Stimulated activated CD8-positive, alpha-beta memory T cell treated with anti-CD3 and anti-CD28 coated beads, Interleukin-12 subunit alpha, Interleukin-12 subunit beta, amount 100 ng/mL, for 4 hours (primary cell): ENCODE results near the gene DBF4B.

ENCODE experiments used
- DNase-seq: peaks from one replicate; pipeline ENCODE4 v3.0.0-alpha.2; 2020; ENCODE audit warnings: low read depth

Gene DBF4B

GRCh38 chr17:44777394-44778348 is 69.2 kb downstream of the DBF4B start:
- no peak for DNase-seq

- DNase-seq = no peak
Measured at GRCh38 chr17:44778656-44779210, 70.3 kb downstream of the DBF4B start.

- peak; percentile 66 for DNase-seq
Measured at GRCh38 chr17:44779211-44780025, 71.0 kb downstream of the DBF4B start.

- DNase-seq = no peak
Measured at GRCh38 chr17:44780161-44780560, 71.7 kb downstream of the DBF4B start.

GRCh38 chr17:44780845-44781480 is 72.5 kb downstream of the DBF4B start:
- DNase-seq = no peak

GRCh38 chr17:44781551-44782325 is 73.3 kb downstream of the DBF4B start:
- no peak for DNase-seq

GRCh38 chr17:44782326-44782850 is 73.9 kb downstream of the DBF4B start:
- DNase-seq = no peak

- no peak for DNase-seq
Measured at GRCh38 chr17:44785921-44786320, 77.5 kb downstream of the DBF4B start.

- DNase-seq = no peak
Measured at GRCh38 chr17:44786551-44787081, 78.2 kb downstream of the DBF4B start.

- no peak for DNase-seq
Measured at GRCh38 chr17:44787271-44787940, 78.9 kb downstream of the DBF4B start.

- no peak for DNase-seq
Measured at GRCh38 chr17:44788139-44788538, 79.7 kb downstream of the DBF4B start.

GRCh38 chr17:44792276-44792675 is 83.8 kb downstream of the DBF4B start:
- DNase-seq = no peak

- no peak for DNase-seq
Measured at GRCh38 chr17:44793885-44794842, 85.7 kb downstream of the DBF4B start.

GRCh38 chr17:44794851-44795413 is 86.5 kb downstream of the DBF4B start:
- DNase-seq = no peak

GRCh38 chr17:44795421-44795820 is 87.0 kb downstream of the DBF4B start:
- no peak for DNase-seq

GRCh38 chr17:44795928-44796327 is 87.5 kb downstream of the DBF4B start:
- DNase-seq = no peak

- DNase-seq = no peak
Measured at GRCh38 chr17:44796731-44797130, 88.3 kb downstream of the DBF4B start.

- DNase-seq = no peak
Measured at GRCh38 chr17:44797802-44798201, 89.3 kb downstream of the DBF4B start.

- no peak for DNase-seq
Measured at GRCh38 chr17:44798356-44798755, 89.9 kb downstream of the DBF4B start.
